GM23338 (cell line): ENCODE results near the gene C2CD5. TPM values are rescaled to one million over a fixed set of nuclear protein-coding genes. Genes with fewer than 3 reads are reported as not detected.

ENCODE experiments used
- ATAC-seq: fragments of 200-7000 bp; cut with Tn5 transposase; 3 replicates; pipeline ENCODE4 v1.9.1; 2020
- DNase-seq: peaks from one replicate; pipeline ENCODE4 v3.0.0-alpha.2; 2015; ENCODE audit warnings: low spot score
- H2AFZ ChIP-seq: fragments of 200-600 bp; sonication (generic); 2 replicates; pipeline ENCODE4 v1.8.0; 2016; ENCODE audit warnings: antibody characterized with exemption, mild to moderate bottlenecking, moderate library complexity
- H3F3A ChIP-seq: fragments of 200-600 bp; sonication (generic); replicated peaks from 2 replicates; pipeline ENCODE4 v1.8.0; 2017; ENCODE audit warnings: antibody characterized with exemption, mixed run types, low read depth
- H3K27ac ChIP-seq: fragments of 200-600 bp; sonication (generic); 2 replicates; pipeline ENCODE4 v1.6.1; 2016; ENCODE audit warnings: low read depth
- H3K27me3 ChIP-seq: fragments of 200-600 bp; sonication (generic); 2 replicates; pipeline ENCODE4 v1.8.0; 2016; ENCODE audit warnings: mild to moderate bottlenecking, mixed run types, moderate library complexity; ENCODE audit not compliant: insufficient read depth
- H3K36me3 ChIP-seq: fragments of 200-600 bp; sonication (generic); 2 replicates; pipeline ENCODE4 v1.8.0; 2016; ENCODE audit warnings: mild to moderate bottlenecking; ENCODE audit not compliant: insufficient read depth
- H3K4me1 ChIP-seq: fragments of 200-600 bp; sonication (generic); 2 replicates; pipeline ENCODE4 v1.8.0; 2016; ENCODE audit warnings: mild to moderate bottlenecking, moderate library complexity; ENCODE audit not compliant: insufficient read depth
- H3K4me2 ChIP-seq: fragments of 200-600 bp; sonication (generic); 2 replicates; pipeline ENCODE4 v1.7.1; 2017; ENCODE audit warnings: mixed run types
- H3K4me3 ChIP-seq: fragments of 200-600 bp; sonication (generic); 2 replicates; pipeline ENCODE4 v1.6.1; 2016; ENCODE audit warnings: mixed run types
- H3K79me2 ChIP-seq: fragments of 200-600 bp; sonication (generic); replicated peaks from 2 replicates; pipeline ENCODE4 v1.8.0; 2017; ENCODE audit warnings: mild to moderate bottlenecking; ENCODE audit not compliant: insufficient read depth
- H3K9me2 ChIP-seq: fragments of 200-600 bp; sonication (generic); 2 replicates; pipeline ENCODE4 v1.8.0; 2017; ENCODE audit not compliant: insufficient read depth
- H4K20me1 ChIP-seq: fragments of 200-600 bp; sonication (generic); replicated peaks from 2 replicates; pipeline ENCODE4 v1.8.0; 2017; ENCODE audit warnings: mild to moderate bottlenecking; ENCODE audit not compliant: insufficient read depth
- H3K27ac Mint-ChIP-seq: 2 replicates; pipeline ENCODE4 v1.8.0; 2020; ENCODE audit warnings: inconsistent platforms, mild to moderate bottlenecking, moderate library complexity, mixed read lengths
- H3K27me3 Mint-ChIP-seq: 3 replicates; pipeline ENCODE4 v1.8.0; 2022; ENCODE audit warnings: low read depth, mild to moderate bottlenecking, moderate library complexity, mixed read lengths, inconsistent platforms; ENCODE audit not compliant: insufficient read depth, poor library complexity
- H3K36me3 Mint-ChIP-seq: 3 replicates; pipeline ENCODE4 v1.8.0; 2021; ENCODE audit warnings: low read depth, mild to moderate bottlenecking, inconsistent platforms, moderate library complexity, mixed read lengths
- H3K4me1 Mint-ChIP-seq: 3 replicates; pipeline ENCODE4 v1.8.0; 2020; ENCODE audit warnings: mild to moderate bottlenecking, inconsistent platforms, mixed read lengths
- H3K4me3 Mint-ChIP-seq: 3 replicates; pipeline ENCODE4 v1.8.0; 2021; ENCODE audit warnings: moderate library complexity, mild to moderate bottlenecking, inconsistent platforms, mixed read lengths
- H3K9me3 Mint-ChIP-seq: 3 replicates; pipeline ENCODE4 v1.8.0; 2020; ENCODE audit warnings: moderate library complexity, mild to moderate bottlenecking, inconsistent platforms, mixed read lengths
- CREB1 ChIP-seq: fragments of 250-450 bp; sonication (Bioruptor Pico); IDR thresholded peaks from 2 replicates; pipeline ENCODE4 v1.5.0; 2020; ENCODE audit warnings: low read depth, mild to moderate bottlenecking, moderate library complexity
- CTCF ChIP-seq, 2 experiments: fragments of 200-600 bp in 1 of 2; sonication (generic) in 1 of 2; conservative IDR thresholded peaks; 2 replicates each; pipeline versions ENCODE4 v1.5.1 to v1.6.1; 2016 to 2017; ENCODE audit warnings: antibody characterized with exemption in 2 of 2, low read depth in 2 of 2, mild to moderate bottlenecking in 2 of 2, moderate library complexity in 1 of 2
- ETS1 ChIP-seq: IDR thresholded peaks from 2 replicates; pipeline ENCODE4 v1.6.1; 2016; ENCODE audit warnings: antibody characterized with exemption
- EZH2 ChIP-seq: fragments of 200-600 bp; sonication (generic); IDR thresholded peaks from one replicate; pipeline ENCODE4 v1.8.0; 2017; ENCODE audit warnings: antibody characterized with exemption, mild to moderate bottlenecking, low read depth; ENCODE audit not compliant: unreplicated experiment
- EZH2phosphoT487 ChIP-seq: fragments of 200-600 bp; sonication (generic); IDR thresholded peaks from one replicate; pipeline ENCODE4 v1.8.1; 2018; ENCODE audit warnings: antibody characterized with exemption; ENCODE audit not compliant: unreplicated experiment
- JUNB ChIP-seq: IDR thresholded peaks from one replicate; pipeline ENCODE4 v1.6.1; 2016; ENCODE audit warnings: antibody characterized with exemption; ENCODE audit not compliant: unreplicated experiment
- NANOG ChIP-seq: IDR thresholded peaks from 2 replicates; pipeline ENCODE4 v1.6.1; 2016; ENCODE audit warnings: antibody characterized with exemption, borderline replicate concordance
- POLR2AphosphoS5 ChIP-seq: IDR thresholded peaks from 2 replicates; pipeline ENCODE4 v1.6.1; 2016; ENCODE audit warnings: antibody characterized with exemption, low read depth
- REST ChIP-seq: IDR thresholded peaks from one replicate; pipeline ENCODE4 v1.6.1; 2018; ENCODE audit warnings: antibody characterized with exemption; ENCODE audit not compliant: unreplicated experiment
- STAT1 ChIP-seq: IDR thresholded peaks from one replicate; pipeline ENCODE4 v1.6.1; 2016; ENCODE audit warnings: antibody characterized with exemption; ENCODE audit not compliant: unreplicated experiment
- ZNF114 ChIP-seq: fragments of 250-450 bp; sonication (Bioruptor Pico); IDR thresholded peaks from 2 replicates; pipeline ENCODE4 v1.5.0; 2020; ENCODE audit warnings: mild to moderate bottlenecking, moderate library complexity
- ZNF331 ChIP-seq: fragments of 250-450 bp; sonication (Bioruptor Pico); IDR thresholded peaks from 2 replicates; pipeline ENCODE4 v1.5.0; 2020; ENCODE audit warnings: low read depth, mild to moderate bottlenecking, moderate library complexity
- polyA plus RNA-seq: library from polyadenylated mRNA; unstranded; fragments of >200 nt; fragmentation: Nextera tagmentation; extraction: Ambion mirVana; gene quantifications from 2 replicates; pipeline ENCODE4 v1.2.1, GENCODE V29; 2016
- total RNA-seq: library from RNA; depleted of rRNA; stranded (reverse); fragments of >200 nt; shearing (Covaris generic); gene quantifications from 2 replicates; pipeline ENCODE4 v1.2.3, GENCODE V29; 2014

The C2CD5 gene
- total and polyA plus RNA-seq, 2 experiments from 2014 or later: 22.0 to 68.6 TPM

GRCh38 chr12:22412581-22412980 lies 131.8 kb downstream of the C2CD5 start:
- no peaks in the 10 kb centered on the region for H3K27me3 Mint-ChIP-seq
- no peaks in the 10 kb centered on the region for H3K36me3 Mint-ChIP-seq
- H3K27ac Mint-ChIP-seq: no peak overlapping the region
- Histone ChIP-seq H4K20me1 (no peaks in the 10 kb centered on the region), H2AFZ (no peak overlapping the region), H3K4me2 (no peak overlapping the region), H3K36me3 (no peaks in the 10 kb centered on the region), H3K79me2 (no peaks in the 10 kb centered on the region), H3K4me1 (no peaks in the 10 kb centered on the region), H3F3A (no peaks in the 10 kb centered on the region), H3K4me3 (no peak overlapping the region), H3K27me3 (no peaks in the 10 kb centered on the region), H3K9me2 (no peaks in the 10 kb centered on the region), H3K27ac (no peak overlapping the region)
- H3K9me3 Mint-ChIP-seq: no peaks in the 10 kb centered on the region
- no peak for ATAC-seq
- TF ChIP-seq CREB1 (CRISPR knock-in tag) (no peak), EZH2phosphoT487 (no peak), CTCF (conservative IDR thresholded peaks at IDR 0.05; ENCODE audit: low read depth in 2 of 2) (no peak)
- H3K4me3 Mint-ChIP-seq: no peak overlapping the region
- DNase-seq: no peak
- no peaks in the 10 kb centered on the region; the same call in 2 of the 3 replicates for H3K4me1 Mint-ChIP-seq

- Histone ChIP-seq H3F3A (no peaks in the 10 kb centered on the region), H3K4me3 (no peak overlapping the region), H3K27me3 (no peaks in the 10 kb centered on the region), H3K79me2 (no peaks in the 10 kb centered on the region), H2AFZ (0 out of 2 replicates have a peak overlapping the region, but pooled peaks have one; percentile 29), H3K4me2 (no peak overlapping the region), H3K9me2 (0 out of 2 replicates have a peak, but pooled peaks cover 2% of the 10 kb centered on the region), H3K27ac (no peak overlapping the region), H4K20me1 (no peaks in the 10 kb centered on the region), H3K36me3 (no peaks in the 10 kb centered on the region), H3K4me1 (no peaks in the 10 kb centered on the region)
- H3K36me3 Mint-ChIP-seq: no peaks in the 10 kb centered on the region
- no peaks in the 10 kb centered on the region for H3K27me3 Mint-ChIP-seq
- H3K27ac Mint-ChIP-seq: no peak overlapping the region
- H3K4me1 Mint-ChIP-seq: no peaks in the 10 kb centered on the region; the same call in 2 of the 3 replicates
- no peak for ATAC-seq
- DNase-seq: no peak
- no peaks in the 10 kb centered on the region; the same call in 2 of the 3 replicates for H3K9me3 Mint-ChIP-seq
- no peak overlapping the region for H3K4me3 Mint-ChIP-seq
- TF ChIP-seq CTCF (conservative IDR thresholded peaks at IDR 0.05; ENCODE audit: low read depth in 2 of 2): no peak
- TF ChIP-seq EZH2: no peak
- no peak for TF ChIP-seq ZNF331 (CRISPR knock-in tag)
- TF ChIP-seq CREB1 (CRISPR knock-in tag): no peak
- TF ChIP-seq ZNF114 (CRISPR knock-in tag): no peak
- TF ChIP-seq REST: no peak
- TF ChIP-seq STAT1: no peak
- TF ChIP-seq JUNB: no peak
- TF ChIP-seq ETS1: no peak
- TF ChIP-seq NANOG: no peak
- no peak for TF ChIP-seq EZH2phosphoT487
- no peak for TF ChIP-seq POLR2AphosphoS5
Measured at GRCh38 chr12:22410486-22410885, 133.9 kb downstream of the C2CD5 start.
